Measurements from ENCODE around the gene DCAF4L1. TPM values are rescaled to one million over a fixed set of nuclear protein-coding genes. Genes with fewer than 3 reads are reported as not detected.

Gene DCAF4L1
- total RNA-seq: under 0.01 TPM in 1 of 2 replicates, not detected in the other

GRCh38 chr4:41981456-41981855 is at the start of gene DCAF4L1:
DCAF4L1 (plus strand) TSS chr4:41981756; CDS start chr4:41981793, 37 bp downstream.

GRCh38 chr4:41934901-41935651 is 46.5 kb upstream of the DCAF4L1 start, which contains the start of gene TMEM33:
TMEM33 (plus strand) TSS chr4:41935429; CDS start chr4:41935485, 56 bp downstream.

GRCh38 chr4:41990365-41991111 is 9.0 kb downstream of the DCAF4L1 start, which contains the start of gene SLC30A9:
SLC30A9 (plus strand) TSS chr4:41990530; CDS start chr4:41990652, 122 bp downstream.

Other genes with a start within 250 kb of the DCAF4L1 start
- not detected in 2 replicates for gene PHOX2B, start 233.0 kb upstream of the DCAF4L1 start, total RNA-seq
- 28.7 and 34.3 TPM in 2 replicates for gene TMEM33, start 46.3 kb upstream of the DCAF4L1 start, total RNA-seq
- gene SLC30A9, start 8.8 kb downstream of the DCAF4L1 start, total RNA-seq: 43.4 and 47.7 TPM in 2 replicates
- not detected in 2 replicates for gene BEND4, start 170.9 kb downstream of the DCAF4L1 start, total RNA-seq